Panc1 (cell line): ENCODE results near the gene CITED4. TPM values are rescaled to one million over a fixed set of nuclear protein-coding genes. Genes with fewer than 3 reads are reported as not detected.

Experiments
- ATAC-seq: fragments of 200-7000 bp; cut with Tn5 transposase; 2 replicates; pipeline ENCODE4 v1.9.1; 2020; ENCODE audit warnings: mild to moderate bottlenecking, moderate library complexity
- BruUV-seq: library from RNA; stranded (reverse); fragments of 400-500 nt; replicated peaks from 2 replicates; lab custom pipeline; 2021; lab: Mats Ljungman, UMichigan
- CTCF ChIA-PET: fragments of 300-600 bp; sonication (Branson Sonifier 250); formaldehyde crosslinking; loops from one replicate; lab custom pipeline; 2022; ENCODE audit warnings: antibody characterized with exemption; lab: Charles Lee
- POLR2A ChIA-PET: fragments of 300-600 bp; sonication (Branson Sonifier 250); formaldehyde crosslinking; loops from one replicate; lab custom pipeline; 2022; ENCODE audit warnings: antibody characterized with exemption; lab: Charles Lee
- DNase-seq: peaks from one replicate; pipeline ENCODE4 v3.0.0-alpha.2; 2010; ENCODE audit warnings: low read depth, low spot score
- H3K27ac ChIP-seq: 2 replicates; pipeline ENCODE4 v1.5.1; 2011; ENCODE audit warnings: mild to moderate bottlenecking, low read length, inconsistent platforms
- H3K27me3 ChIP-seq: fragments of 200-500 bp; sonication (Bioruptor generic); 2 replicates; pipeline ENCODE4 v1.6.0; 2014; ENCODE audit warnings: low read length, inconsistent platforms; ENCODE audit not compliant: control insufficient read depth, insufficient read depth
- H3K36me3 ChIP-seq: fragments of 200-500 bp; sonication (Bioruptor generic); 2 replicates; pipeline ENCODE4 v1.5.1; 2014; ENCODE audit warnings: inconsistent platforms, mild to moderate bottlenecking, low read length, moderate library complexity; ENCODE audit not compliant: control insufficient read depth, insufficient read depth
- H3K4me1 ChIP-seq: 2 replicates; pipeline ENCODE4 v1.5.1; 2011; ENCODE audit warnings: inconsistent platforms, mild to moderate bottlenecking, low read length, moderate library complexity; ENCODE audit not compliant: control insufficient read depth, insufficient read depth
- H3K4me3 ChIP-seq, 2 experiments: 2 replicates each; pipeline ENCODE4 v1.5.1; 2011 to 2012; ENCODE audit warnings: low read depth in 2 of 2, low read length in 2 of 2, mild to moderate bottlenecking in 2 of 2, inconsistent platforms in 1 of 2, moderate library complexity in 1 of 2
- H3K9me3 ChIP-seq: fragments of 200-500 bp; sonication (Bioruptor generic); 2 replicates; pipeline ENCODE4 v1.5.1; 2014; ENCODE audit warnings: low read depth, mild to moderate bottlenecking, inconsistent platforms, low read length, moderate library complexity; ENCODE audit not compliant: control insufficient read depth, insufficient read depth
- POLR2AphosphoS5 ChIP-seq: IDR thresholded peaks from 2 replicates; pipeline ENCODE4 v1.6.1; 2012; ENCODE audit warnings: mild to moderate bottlenecking, low read depth, low read length, moderate library complexity
- SIN3A ChIP-seq: IDR thresholded peaks from 2 replicates; pipeline ENCODE4 v1.6.1; 2012; ENCODE audit warnings: low read depth, mild to moderate bottlenecking, low read length, moderate library complexity, borderline replicate concordance; ENCODE audit not compliant: insufficient read depth
- TCF7L2 ChIP-seq: IDR thresholded peaks from 2 replicates; pipeline ENCODE4 v1.6.1; 2011; ENCODE audit warnings: mild to moderate bottlenecking, low read depth, low read length, inconsistent platforms
- in situ Hi-C: cut with HindIII; loops from 2 replicates; pipeline ENCODE4 v1.10.0; 2016; ENCODE audit warnings: low sequenced_read_pairs, low pct_unique_long_range_greater_than_20kb
- intact Hi-C: fragments of 100-400 bp; cut with micrococcal nuclease; formaldehyde crosslinking; loops from one replicate; pipeline ENCODE4 v1.10.0; 2022; ENCODE audit not compliant: unreplicated experiment
- total RNA-seq: library from RNA; stranded (reverse); gene quantifications from one replicate; pipeline ENCODE4 v1.2.1, GENCODE V29; 2021; ENCODE audit not compliant: unreplicated experiment
- TF ChIP-seq, protein P1 (sequence below): fragments of 450-650 bp; IDR thresholded peaks from 2 replicates; pipeline ENCODE4 v1.5.1; 2017; ENCODE audit warnings: mild to moderate bottlenecking
- TF ChIP-seq, protein P2 (sequence below), 2 experiments: IDR thresholded peaks; 2 replicates each; pipeline ENCODE4 v1.6.1; 2011 to 2012; ENCODE audit warnings: low read depth in 2 of 2, control low read depth in 1 of 2, low read length in 1 of 2, mild to moderate bottlenecking in 1 of 2, moderate library complexity in 1 of 2; ENCODE audit not compliant: insufficient read depth in 1 of 2

Gene CITED4
- total RNA-seq, 1 experiment from 2014 or later, result 145 TPM

DNA sequence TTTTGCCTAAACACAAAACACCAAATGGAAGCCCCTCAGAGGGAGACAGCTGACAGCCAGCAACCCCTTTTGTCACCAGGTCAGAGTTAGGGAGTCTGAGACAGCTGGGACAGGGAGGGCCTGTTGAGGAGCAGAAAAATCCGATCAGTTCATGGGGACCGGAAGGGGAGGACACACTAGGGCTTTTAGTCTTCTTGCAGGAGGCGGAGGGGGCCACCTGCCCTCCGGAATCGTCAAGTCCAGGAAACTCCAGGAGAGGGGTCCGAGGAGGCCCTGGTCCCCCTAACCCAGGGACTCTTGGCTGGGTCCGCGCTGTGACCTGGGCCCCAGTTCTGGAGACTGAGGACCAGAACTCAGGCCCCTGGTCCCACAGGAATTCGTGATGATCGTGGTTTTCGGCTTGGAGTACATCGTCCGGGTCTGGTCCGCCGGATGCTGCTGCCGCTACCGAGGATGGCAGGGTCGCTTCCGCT lies 44.3 kb downstream of the CITED4 start:
- H3K4me3 ChIP-seq, result no peak overlapping the region
- in situ Hi-C loops, result no loop called here
- BruUV-seq, result no TSS peak
- TF ChIP-seq POLR2AphosphoS5, result no peak
- TF ChIP-seq, protein P1, sequence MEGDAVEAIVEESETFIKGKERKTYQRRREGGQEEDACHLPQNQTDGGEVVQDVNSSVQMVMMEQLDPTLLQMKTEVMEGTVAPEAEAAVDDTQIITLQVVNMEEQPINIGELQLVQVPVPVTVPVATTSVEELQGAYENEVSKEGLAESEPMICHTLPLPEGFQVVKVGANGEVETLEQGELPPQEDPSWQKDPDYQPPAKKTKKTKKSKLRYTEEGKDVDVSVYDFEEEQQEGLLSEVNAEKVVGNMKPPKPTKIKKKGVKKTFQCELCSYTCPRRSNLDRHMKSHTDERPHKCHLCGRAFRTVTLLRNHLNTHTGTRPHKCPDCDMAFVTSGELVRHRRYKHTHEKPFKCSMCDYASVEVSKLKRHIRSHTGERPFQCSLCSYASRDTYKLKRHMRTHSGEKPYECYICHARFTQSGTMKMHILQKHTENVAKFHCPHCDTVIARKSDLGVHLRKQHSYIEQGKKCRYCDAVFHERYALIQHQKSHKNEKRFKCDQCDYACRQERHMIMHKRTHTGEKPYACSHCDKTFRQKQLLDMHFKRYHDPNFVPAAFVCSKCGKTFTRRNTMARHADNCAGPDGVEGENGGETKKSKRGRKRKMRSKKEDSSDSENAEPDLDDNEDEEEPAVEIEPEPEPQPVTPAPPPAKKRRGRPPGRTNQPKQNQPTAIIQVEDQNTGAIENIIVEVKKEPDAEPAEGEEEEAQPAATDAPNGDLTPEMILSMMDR, result no peak
- TF ChIP-seq TCF7L2, result no peak
- TF ChIP-seq SIN3A, result no peak
- TF ChIP-seq, protein P2, sequence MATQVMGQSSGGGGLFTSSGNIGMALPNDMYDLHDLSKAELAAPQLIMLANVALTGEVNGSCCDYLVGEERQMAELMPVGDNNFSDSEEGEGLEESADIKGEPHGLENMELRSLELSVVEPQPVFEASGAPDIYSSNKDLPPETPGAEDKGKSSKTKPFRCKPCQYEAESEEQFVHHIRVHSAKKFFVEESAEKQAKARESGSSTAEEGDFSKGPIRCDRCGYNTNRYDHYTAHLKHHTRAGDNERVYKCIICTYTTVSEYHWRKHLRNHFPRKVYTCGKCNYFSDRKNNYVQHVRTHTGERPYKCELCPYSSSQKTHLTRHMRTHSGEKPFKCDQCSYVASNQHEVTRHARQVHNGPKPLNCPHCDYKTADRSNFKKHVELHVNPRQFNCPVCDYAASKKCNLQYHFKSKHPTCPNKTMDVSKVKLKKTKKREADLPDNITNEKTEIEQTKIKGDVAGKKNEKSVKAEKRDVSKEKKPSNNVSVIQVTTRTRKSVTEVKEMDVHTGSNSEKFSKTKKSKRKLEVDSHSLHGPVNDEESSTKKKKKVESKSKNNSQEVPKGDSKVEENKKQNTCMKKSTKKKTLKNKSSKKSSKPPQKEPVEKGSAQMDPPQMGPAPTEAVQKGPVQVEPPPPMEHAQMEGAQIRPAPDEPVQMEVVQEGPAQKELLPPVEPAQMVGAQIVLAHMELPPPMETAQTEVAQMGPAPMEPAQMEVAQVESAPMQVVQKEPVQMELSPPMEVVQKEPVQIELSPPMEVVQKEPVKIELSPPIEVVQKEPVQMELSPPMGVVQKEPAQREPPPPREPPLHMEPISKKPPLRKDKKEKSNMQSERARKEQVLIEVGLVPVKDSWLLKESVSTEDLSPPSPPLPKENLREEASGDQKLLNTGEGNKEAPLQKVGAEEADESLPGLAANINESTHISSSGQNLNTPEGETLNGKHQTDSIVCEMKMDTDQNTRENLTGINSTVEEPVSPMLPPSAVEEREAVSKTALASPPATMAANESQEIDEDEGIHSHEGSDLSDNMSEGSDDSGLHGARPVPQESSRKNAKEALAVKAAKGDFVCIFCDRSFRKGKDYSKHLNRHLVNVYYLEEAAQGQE (IDR thresholded peaks at IDR 0.05; ENCODE audit: insufficient read depth in 1 of 2, low read depth in 2 of 2, low read length in 1 of 2), result no peak
- intact Hi-C loops, result no loop called here
- ChIA-PET POLR2A (no interaction called here), CTCF (no interaction called here)
- ATAC-seq, result no peak
- no peak overlapping the region for H3K27ac ChIP-seq
- DNase-seq, result no peak
- no peaks in the 10 kb centered on the region for H3K27me3 ChIP-seq
- H3K36me3 ChIP-seq, result no peaks in the 10 kb centered on the region
- no peaks in the 10 kb centered on the region for H3K9me3 ChIP-seq
- no peaks in the 10 kb centered on the region for H3K4me1 ChIP-seq

DNA sequence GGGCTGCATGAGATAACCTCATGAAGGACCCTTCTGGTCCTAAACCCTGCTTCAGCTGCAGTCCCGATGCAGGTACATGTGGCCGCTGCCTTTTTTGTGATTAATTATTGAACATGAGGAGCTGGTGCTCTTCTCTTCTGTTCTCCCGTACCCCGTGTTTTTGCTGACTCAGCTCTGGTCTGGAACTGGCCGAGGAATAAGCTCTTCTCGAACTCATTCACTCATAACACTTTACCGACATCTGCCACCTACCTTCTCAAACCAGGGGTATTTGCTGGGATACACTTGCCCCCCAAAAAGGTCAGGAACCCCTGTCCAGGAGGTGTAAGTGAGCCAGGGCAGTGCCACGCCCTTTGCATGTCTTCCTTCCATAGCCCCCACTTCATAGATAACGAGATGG lies 46.7 kb downstream of the CITED4 start:
- no peak for ATAC-seq
- no peaks in the 10 kb centered on the region for H3K9me3 ChIP-seq
- TF ChIP-seq, protein P1, result no peak
- no peak for TF ChIP-seq POLR2AphosphoS5
- no peak for TF ChIP-seq TCF7L2
- TF ChIP-seq, protein P2 (IDR thresholded peaks at IDR 0.05; ENCODE audit: insufficient read depth in 1 of 2, low read depth in 2 of 2, low read length in 1 of 2), result no peak
- TF ChIP-seq SIN3A, result no peak
- no peak overlapping the region for H3K27ac ChIP-seq
- no peaks in the 10 kb centered on the region for H3K4me1 ChIP-seq
- intact Hi-C loops, result no loop called here
- in situ Hi-C loops, result no loop called here
- POLR2A ChIA-PET, result interaction anchor here (0.7 kb wide), 1 partner anchor 8 kb away, joined by 3 read pairs; no protein-coding TSS in a partner anchor
- DNase-seq, result no peak
- no peaks in the 10 kb centered on the region for H3K27me3 ChIP-seq
- H3K4me3 ChIP-seq, result no peak overlapping the region
- H3K36me3 ChIP-seq, result no peaks in the 10 kb centered on the region
- CTCF ChIA-PET, result no interaction called here
- no TSS peak for BruUV-seq
